ENCODE measurements around the gene SPRN. TPM values are rescaled to one million over a fixed set of nuclear protein-coding genes. Genes with fewer than 3 reads are reported as not detected.

SPRN gene
- total RNA-seq, 1 experiment from 2014 or later, result 0.59 TPM

DNA sequence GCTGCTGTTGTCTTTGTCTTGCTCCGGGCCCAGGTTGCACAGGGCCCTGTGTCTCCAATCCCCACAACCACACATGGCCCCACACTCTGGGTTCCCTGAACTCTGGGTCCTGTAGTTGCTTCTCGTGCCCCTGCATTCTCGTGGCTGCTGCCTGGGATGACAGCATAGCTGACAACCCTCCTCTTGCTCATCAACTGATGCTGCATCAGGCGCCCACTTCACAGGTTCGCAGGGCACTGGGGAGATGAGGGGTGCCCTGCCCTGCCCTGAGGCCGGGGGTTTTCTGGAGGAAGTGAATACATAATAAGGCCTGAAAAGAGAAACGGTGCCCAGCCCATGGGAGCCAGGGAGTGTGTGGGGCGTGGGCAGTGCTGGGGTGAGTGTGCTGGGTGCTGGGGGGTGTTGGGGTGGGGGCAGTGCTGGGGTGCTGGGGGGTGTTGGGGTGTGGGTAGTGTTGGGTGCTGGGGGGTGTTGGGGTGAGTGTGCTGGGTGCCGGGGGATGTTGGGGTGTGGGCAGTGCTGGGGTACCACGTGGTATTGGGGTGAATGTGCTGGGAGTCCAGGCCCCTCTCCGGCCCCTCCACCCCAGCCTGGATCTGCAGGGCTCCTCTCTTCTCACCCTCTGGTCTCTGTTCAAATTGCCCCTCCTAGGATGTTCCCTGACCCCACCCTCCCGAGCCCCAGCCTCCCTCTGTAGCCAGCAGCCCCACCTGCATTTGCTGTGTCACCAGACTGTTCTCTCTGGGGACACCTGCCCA, 32.5 kb downstream of the SPRN start (continued):
- TF ChIP-seq, protein P1, sequence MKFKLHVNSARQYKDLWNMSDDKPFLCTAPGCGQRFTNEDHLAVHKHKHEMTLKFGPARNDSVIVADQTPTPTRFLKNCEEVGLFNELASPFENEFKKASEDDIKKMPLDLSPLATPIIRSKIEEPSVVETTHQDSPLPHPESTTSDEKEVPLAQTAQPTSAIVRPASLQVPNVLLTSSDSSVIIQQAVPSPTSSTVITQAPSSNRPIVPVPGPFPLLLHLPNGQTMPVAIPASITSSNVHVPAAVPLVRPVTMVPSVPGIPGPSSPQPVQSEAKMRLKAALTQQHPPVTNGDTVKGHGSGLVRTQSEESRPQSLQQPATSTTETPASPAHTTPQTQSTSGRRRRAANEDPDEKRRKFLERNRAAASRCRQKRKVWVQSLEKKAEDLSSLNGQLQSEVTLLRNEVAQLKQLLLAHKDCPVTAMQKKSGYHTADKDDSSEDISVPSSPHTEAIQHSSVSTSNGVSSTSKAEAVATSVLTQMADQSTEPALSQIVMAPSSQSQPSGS (CRISPR knock-in tag; IDR thresholded peaks at IDR 0.05; ENCODE audit: borderline replicate concordance, low read depth), result no peak

GRCh38 chr10:133391249-133391635, 33.2 kb downstream of the SPRN start:
- H3K9me3 Mint-ChIP-seq, result no peaks in the 10 kb centered on the region
- no peak overlapping the region for H3K4me3 Mint-ChIP-seq
- ATAC-seq, result no peak
- peaks cover 4% of the 10 kb centered on the region for H3K36me3 Mint-ChIP-seq
- no peak overlapping the region for H3K27ac Mint-ChIP-seq
- no peaks in the 10 kb centered on the region; the same call in 1 of the 2 replicates for H3K27me3 Mint-ChIP-seq (ENCODE audit: low read depth)
- ChIA-PET POLR2A (no interaction called here), CTCF (no interaction called here)
- no peak for DNase-seq (ENCODE audit: low spot score)
- H3K4me1 Mint-ChIP-seq, result peaks cover 11% of the 10 kb centered on the region
- TF ChIP-seq ZNF121 (CRISPR knock-in tag; IDR thresholded peaks at IDR 0.05) (no peak), JAZF1 (CRISPR knock-in tag; IDR thresholded peaks at IDR 0.05) (no peak), ZNF423 (CRISPR knock-in tag; IDR thresholded peaks at IDR 0.05) (no peak), TEAD4 (CRISPR knock-in tag; IDR thresholded peaks at IDR 0.05) (no peak), GABPB1 (CRISPR knock-in tag; IDR thresholded peaks at IDR 0.05) (no peak)

GRCh38 chr10:133390597-133391248, 33.7 kb downstream of the SPRN start:
- CTCF ChIA-PET, result interaction anchor here (1.9 kb wide), 1 partner anchor 61 kb away, joined by 5 read pairs; no protein-coding TSS in a partner anchor
- H3K27ac Mint-ChIP-seq, result no peak overlapping the region

More at GRCh38 chr10:133390597-133391248, 33.7 kb downstream of the SPRN start:
- no peaks in the 10 kb centered on the region for H3K9me3 Mint-ChIP-seq
- peaks cover 11% of the 10 kb centered on the region for H3K4me1 Mint-ChIP-seq
- TF ChIP-seq GTF2I (CRISPR knock-in tag; conservative IDR thresholded peaks at IDR 0.05) (no peak), FOXP1 (CRISPR knock-in tag; IDR thresholded peaks at IDR 0.05; ENCODE audit: borderline replicate concordance) (no peak), RORB (CRISPR knock-in tag; IDR thresholded peaks at IDR 0.05) (no peak), E2F1 (CRISPR knock-in tag; IDR thresholded peaks at IDR 0.05) (no peak), SOX15 (CRISPR knock-in tag; IDR thresholded peaks at IDR 0.05) (no peak), TCF7 (CRISPR knock-in tag; IDR thresholded peaks at IDR 0.05; ENCODE audit: low read depth) (no peak)
- TF ChIP-seq, protein P2, sequence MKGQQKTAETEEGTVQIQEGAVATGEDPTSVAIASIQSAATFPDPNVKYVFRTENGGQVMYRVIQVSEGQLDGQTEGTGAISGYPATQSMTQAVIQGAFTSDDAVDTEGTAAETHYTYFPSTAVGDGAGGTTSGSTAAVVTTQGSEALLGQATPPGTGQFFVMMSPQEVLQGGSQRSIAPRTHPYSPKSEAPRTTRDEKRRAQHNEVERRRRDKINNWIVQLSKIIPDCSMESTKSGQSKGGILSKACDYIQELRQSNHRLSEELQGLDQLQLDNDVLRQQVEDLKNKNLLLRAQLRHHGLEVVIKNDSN (CRISPR knock-in tag; IDR thresholded peaks at IDR 0.05), result no peak
- TF ChIP-seq, protein P3, sequence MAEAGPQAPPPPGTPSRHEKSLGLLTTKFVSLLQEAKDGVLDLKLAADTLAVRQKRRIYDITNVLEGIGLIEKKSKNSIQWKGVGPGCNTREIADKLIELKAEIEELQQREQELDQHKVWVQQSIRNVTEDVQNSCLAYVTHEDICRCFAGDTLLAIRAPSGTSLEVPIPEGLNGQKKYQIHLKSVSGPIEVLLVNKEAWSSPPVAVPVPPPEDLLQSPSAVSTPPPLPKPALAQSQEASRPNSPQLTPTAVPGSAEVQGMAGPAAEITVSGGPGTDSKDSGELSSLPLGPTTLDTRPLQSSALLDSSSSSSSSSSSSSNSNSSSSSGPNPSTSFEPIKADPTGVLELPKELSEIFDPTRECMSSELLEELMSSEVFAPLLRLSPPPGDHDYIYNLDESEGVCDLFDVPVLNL (CRISPR knock-in tag; IDR thresholded peaks at IDR 0.05; ENCODE audit: borderline replicate concordance, low read depth), result no peak
- TF ChIP-seq, protein P4, sequence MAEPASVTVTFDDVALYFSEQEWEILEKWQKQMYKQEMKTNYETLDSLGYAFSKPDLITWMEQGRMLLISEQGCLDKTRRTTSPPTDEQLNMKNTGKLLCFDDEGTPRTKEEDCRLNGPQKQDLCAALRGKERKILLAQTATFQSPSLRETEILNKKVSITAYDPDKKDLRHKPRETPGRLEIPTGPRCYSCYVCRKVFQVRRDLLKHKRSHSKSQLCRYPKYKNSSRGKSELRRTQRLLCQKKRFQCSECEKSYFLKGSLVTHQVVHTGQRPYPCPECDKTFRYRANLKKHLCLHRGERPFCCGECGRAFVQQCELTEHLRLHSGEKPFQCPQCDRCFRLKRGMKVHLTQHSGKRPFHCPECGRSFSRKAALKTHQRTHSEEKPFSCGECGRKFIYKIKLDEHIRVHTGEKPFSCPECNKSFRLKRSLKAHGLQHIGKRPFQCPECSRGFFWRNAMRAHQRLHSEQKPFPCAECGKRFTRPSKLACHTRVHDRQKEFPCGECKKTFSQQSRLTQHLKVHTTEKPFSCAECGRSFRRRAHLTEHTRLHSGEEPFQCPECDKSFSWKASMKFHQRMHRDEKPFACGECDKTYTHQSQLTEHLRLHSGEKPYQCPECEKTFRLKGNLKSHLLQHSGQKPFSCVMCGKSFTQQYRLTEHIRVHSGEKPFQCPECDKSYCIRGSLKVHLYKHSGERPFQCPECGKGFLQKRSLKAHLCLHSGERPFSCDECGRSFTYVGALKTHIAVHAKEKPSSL (CRISPR knock-in tag; conservative IDR thresholded peaks at IDR 0.05), result no peak
- DNase-seq (ENCODE audit: low spot score) (no peak), ATAC-seq (no peak)
- no peaks in the 10 kb centered on the region; the same call in 1 of the 2 replicates for H3K27me3 Mint-ChIP-seq (ENCODE audit: low read depth)
- no peak overlapping the region for H3K4me3 Mint-ChIP-seq
- peaks cover 4% of the 10 kb centered on the region for H3K36me3 Mint-ChIP-seq
- POLR2A ChIA-PET, result no interaction called here

Measured in WTC11 (cell line).